SU-DHL-6 (cell line): ENCODE data around the gene ZNF574.

ENCODE experiments used
- CTCF ChIP-seq: fragments of 200-600 bp; sonication (generic); IDR thresholded peaks from one replicate; pipeline ENCODE4 v1.5.1; 2017; ENCODE audit warnings: antibody characterized with exemption, mild to moderate bottlenecking, low read length, moderate library complexity; ENCODE audit not compliant: insufficient read depth, poor library complexity, severe bottlenecking
- EZH2phosphoT487 ChIP-seq: fragments of 200-600 bp; sonication (generic), shearing (Covaris generic); conservative IDR thresholded peaks from 2 replicates; pipeline ENCODE4 v1.6.1; 2018; ENCODE audit warnings: mild to moderate bottlenecking, antibody characterized with exemption, low read length, moderate library complexity, mixed read lengths

DNA sequence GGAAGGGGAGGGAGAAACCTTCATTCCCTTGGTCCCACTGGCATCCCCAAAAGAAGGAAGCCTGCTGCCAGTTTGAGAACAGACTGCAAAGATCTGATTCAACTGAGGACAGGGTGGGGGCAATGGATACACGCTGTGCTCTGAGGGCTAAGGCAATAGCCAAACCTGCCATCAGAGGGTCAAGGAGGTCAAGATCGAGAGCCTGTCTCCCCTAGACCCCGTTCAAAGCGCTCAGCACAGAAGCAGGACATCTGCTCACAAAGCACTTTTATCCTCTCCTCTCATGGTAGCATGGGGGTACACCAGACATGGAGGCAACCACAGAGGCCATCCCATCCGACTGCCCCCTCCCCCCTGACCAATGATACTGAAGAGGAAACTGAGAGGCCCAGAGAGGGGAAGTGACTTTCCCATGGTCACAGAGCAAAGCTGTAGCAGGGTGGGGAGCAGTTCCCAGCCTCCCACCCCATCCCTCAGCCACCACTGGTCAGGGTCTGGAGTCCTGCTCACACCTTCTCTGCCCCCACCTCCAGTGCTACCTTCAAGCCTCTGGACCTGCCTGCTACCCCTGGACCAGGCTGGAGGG is 45.2 kb downstream of the ZNF574 start:
- TF ChIP-seq CTCF (no peak), EZH2phosphoT487 (no peak)
